Measurements from ENCODE around the gene PPP1R16B.
A peak's percentile ranks its signal among the peaks of the same experiment; 100 is the strongest.

PPP1R16B gene

DNA sequence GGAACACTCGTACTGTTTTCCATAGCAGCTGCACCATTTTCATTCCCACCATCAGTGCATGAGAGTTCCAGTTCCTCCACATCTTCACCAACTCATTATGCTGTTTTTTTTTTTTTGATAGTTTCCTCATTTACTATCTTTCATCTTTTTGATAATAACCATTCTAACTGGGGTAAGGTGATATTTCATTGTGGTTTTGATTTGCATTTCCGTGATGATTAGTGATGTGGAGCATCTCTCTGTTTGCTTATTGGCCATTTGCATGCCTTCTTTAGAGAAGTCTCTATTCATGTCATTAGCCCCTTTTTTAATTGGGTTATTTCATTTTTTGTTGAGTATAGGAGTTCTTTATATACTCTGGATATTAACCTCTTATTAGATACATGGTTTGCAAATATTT lies 31.3 kb upstream of the PPP1R16B start:
- Histone ChIP-seq H3K14ac (ENCODE audit: low read length) (no peak overlapping the region), H3K4me2 (ENCODE audit: insufficient read depth, low read length, poor library complexity, severe bottlenecking) (no peak overlapping the region), H2AFZ (ENCODE audit: low read length) (no peak overlapping the region), H3K4ac (ENCODE audit: low read length) (no peak overlapping the region), H3K23ac (ENCODE audit: low read depth, low read length, poor library complexity) (no peak overlapping the region), H3K79me1 (ENCODE audit: low read depth, low read length) (no peaks in the 10 kb centered on the region), H3K18ac (ENCODE audit: low read length) (no peak overlapping the region), H3K27ac (replicated peaks; ENCODE audit: low read length) (no peak overlapping the region), H2BK15ac (ENCODE audit: low read length) (no peak overlapping the region), H4K8ac (ENCODE audit: low read depth, low read length) (no peak overlapping the region), H2BK5ac (ENCODE audit: low read length) (no peak overlapping the region), H3K4me1 (ENCODE audit: control insufficient read depth in 2 of 2, insufficient read depth in 1 of 2, low read depth in 1 of 2, low read length in 2 of 2) (peaks cover 0 to 2% of the 10 kb centered on the region in 2 donors), H2BK120ac (ENCODE audit: low read depth, low read length) (no peak overlapping the region), H3K27me3 (ENCODE audit: control insufficient read depth in 3 of 3, insufficient read depth in 3 of 3, low read depth in 1 of 3, low read length in 3 of 3) (no peaks in the 10 kb centered on the region), H2AK5ac (ENCODE audit: low read depth, low read length) (no peak overlapping the region), H2BK12ac (ENCODE audit: low read length) (no peak overlapping the region), H3K4me3 (ENCODE audit: low read length in 2 of 2) (no peak overlapping the region), H3K36me3 (replicated peaks in 1 of 2; ENCODE audit: control insufficient read depth in 2 of 2, insufficient read depth in 2 of 2, low read length in 2 of 2) (peaks cover 12 to 76% of the 10 kb centered on the region in 2 donors), H4K91ac (ENCODE audit: low read depth, low read length, poor library complexity) (no peak overlapping the region), H3K9ac (ENCODE audit: low read depth, low read length, poor library complexity) (no peak overlapping the region), H3K9me3 (replicated peaks in 1 of 2; ENCODE audit: control insufficient read depth in 2 of 2, insufficient read depth in 1 of 2, low read depth in 1 of 2, low read length in 2 of 2) (peaks cover 2 to 28% of the 10 kb centered on the region in 2 donors)
- DNase-seq (ENCODE audit: low spot score): no peak
- no CpG with 5 or more reads among the region's 2 CpGs for WGBS, 2 donors (ENCODE audit: extremely low coverage in 2 of 2, insufficient read length in 2 of 2, insufficient replicate concordance in 1 of 2)

DNA sequence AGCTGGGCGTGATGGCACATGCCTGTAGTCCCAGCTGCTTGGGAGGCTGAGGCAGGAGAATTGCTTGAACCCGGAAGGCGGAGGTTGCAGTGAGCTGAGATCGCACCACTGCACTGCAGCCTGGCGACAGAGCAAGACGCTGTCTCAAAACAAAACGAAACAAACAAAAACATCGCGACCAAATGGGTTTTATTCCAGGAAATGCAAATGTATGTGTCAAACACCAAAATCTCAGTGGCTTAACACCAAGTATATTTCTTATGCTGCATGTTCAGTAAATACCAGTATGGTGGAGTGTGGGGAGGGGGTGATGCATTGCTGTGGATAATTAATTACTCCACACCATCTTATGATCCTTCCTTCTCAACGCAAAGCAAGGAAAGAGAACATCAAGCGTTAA lies 29.1 kb upstream of the PPP1R16B start:
- peaks cover 4 to 11% of the 10 kb centered on the region in 2 donors for H3K4me1 ChIP-seq (ENCODE audit: control insufficient read depth in 2 of 2, insufficient read depth in 1 of 2, low read depth in 1 of 2, low read length in 2 of 2)
- no peaks in the 10 kb centered on the region for H3K79me1 ChIP-seq (ENCODE audit: low read depth, low read length)
- H3K14ac ChIP-seq (ENCODE audit: low read length): no peak overlapping the region
- H4K8ac ChIP-seq (ENCODE audit: low read depth, low read length): no peak overlapping the region
- peaks cover 8 to 55% of the 10 kb centered on the region in 2 donors for H3K36me3 ChIP-seq (replicated peaks in 1 of 2; ENCODE audit: control insufficient read depth in 2 of 2, insufficient read depth in 2 of 2, low read length in 2 of 2)
- no peak overlapping the region for H2BK5ac ChIP-seq (ENCODE audit: low read length)
- no peak overlapping the region for H3K4ac ChIP-seq (ENCODE audit: low read length)
- H3K23ac ChIP-seq (ENCODE audit: low read depth, low read length, poor library complexity): no peak overlapping the region
- no peak overlapping the region for H3K4me3 ChIP-seq (ENCODE audit: low read length in 2 of 2)
- no CpG with 5 or more reads among the region's 11 CpGs for WGBS, 2 donors (ENCODE audit: extremely low coverage in 2 of 2, insufficient read length in 2 of 2, insufficient replicate concordance in 1 of 2)
- H3K27me3 ChIP-seq (ENCODE audit: control insufficient read depth in 3 of 3, insufficient read depth in 3 of 3, low read depth in 1 of 3, low read length in 3 of 3): no peaks in the 10 kb centered on the region
- H3K4me2 ChIP-seq (ENCODE audit: insufficient read depth, low read length, poor library complexity, severe bottlenecking): no peak overlapping the region
- no peak overlapping the region for H2BK120ac ChIP-seq (ENCODE audit: low read depth, low read length)
- no peak overlapping the region for H2BK12ac ChIP-seq (ENCODE audit: low read length)
- H2AFZ ChIP-seq (ENCODE audit: low read length): no peak overlapping the region
- no peak overlapping the region for H4K91ac ChIP-seq (ENCODE audit: low read depth, low read length, poor library complexity)
- H3K27ac ChIP-seq (replicated peaks; ENCODE audit: low read length): no peak overlapping the region
- H3K9me3 ChIP-seq (replicated peaks in 1 of 2; ENCODE audit: control insufficient read depth in 2 of 2, insufficient read depth in 1 of 2, low read depth in 1 of 2, low read length in 2 of 2): peaks cover 2 to 28% of the 10 kb centered on the region in 2 donors
- DNase-seq (ENCODE audit: low spot score): no peak
- H3K9ac ChIP-seq (ENCODE audit: low read depth, low read length, poor library complexity): no peak overlapping the region
- no peak overlapping the region for H3K18ac ChIP-seq (ENCODE audit: low read length)
- no peak overlapping the region for H2BK15ac ChIP-seq (ENCODE audit: low read length)
- no peak overlapping the region for H2AK5ac ChIP-seq (ENCODE audit: low read depth, low read length)

DNA sequence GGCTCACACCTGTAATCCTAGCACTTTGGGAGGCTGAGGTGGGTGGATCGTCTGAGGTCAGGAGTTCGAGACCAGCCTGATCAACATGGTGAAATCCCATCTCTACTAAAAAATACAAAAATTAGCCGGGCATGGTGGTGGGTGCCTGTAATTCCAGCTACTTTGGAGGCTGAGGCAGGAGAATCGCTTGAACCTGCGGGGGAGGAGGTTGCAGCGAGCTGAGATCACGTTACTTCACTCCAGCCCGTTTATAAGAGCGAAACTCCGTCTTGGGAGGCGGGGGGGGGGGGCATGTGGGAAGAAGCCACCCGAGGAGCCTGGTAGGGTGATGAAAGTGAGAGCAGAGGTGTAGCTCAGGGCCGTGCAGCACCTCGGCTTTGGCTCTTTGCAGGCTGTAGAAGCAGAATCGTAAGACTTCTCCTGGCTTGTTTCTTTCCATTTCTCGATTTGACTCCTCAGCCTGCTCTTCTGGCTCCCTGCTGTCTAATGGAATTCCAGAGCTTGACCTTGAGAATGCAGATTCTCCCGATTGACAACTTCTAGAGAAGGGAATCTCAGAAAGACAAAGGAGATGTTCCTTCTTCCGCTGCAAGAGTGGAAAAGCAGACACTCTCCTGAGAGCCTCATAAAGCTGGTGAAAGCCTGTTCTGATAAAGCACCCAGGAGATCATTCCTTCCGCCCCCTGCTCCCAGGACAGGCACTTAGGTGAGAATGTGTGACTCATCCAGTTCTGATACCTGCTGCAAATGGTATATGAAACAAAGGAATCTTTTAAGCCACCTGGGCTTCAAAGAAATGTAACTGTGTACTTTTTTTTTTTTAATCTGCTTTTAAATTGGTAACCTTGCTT lies 26.0 kb upstream of the PPP1R16B start:
- no peak for DNase-seq (ENCODE audit: low spot score)
- Histone ChIP-seq H3K27me3 (ENCODE audit: control insufficient read depth in 3 of 3, insufficient read depth in 3 of 3, low read depth in 1 of 3, low read length in 3 of 3) (no peaks in the 10 kb centered on the region), H3K9me3 (replicated peaks in 1 of 2; ENCODE audit: control insufficient read depth in 2 of 2, insufficient read depth in 1 of 2, low read depth in 1 of 2, low read length in 2 of 2) (peaks cover 0 to 10% of the 10 kb centered on the region in 2 donors), H3K79me1 (ENCODE audit: low read depth, low read length) (no peaks in the 10 kb centered on the region), H4K8ac (ENCODE audit: low read depth, low read length) (no peak overlapping the region), H3K36me3 (replicated peaks in 1 of 2; ENCODE audit: control insufficient read depth in 2 of 2, insufficient read depth in 2 of 2, low read length in 2 of 2) (peaks cover 2 to 23% of the 10 kb centered on the region in 2 donors), H3K4me2 (ENCODE audit: insufficient read depth, low read length, poor library complexity, severe bottlenecking) (no peak overlapping the region), H3K14ac (ENCODE audit: low read length) (no peak overlapping the region), H3K18ac (ENCODE audit: low read length) (no peak overlapping the region), H2BK120ac (ENCODE audit: low read depth, low read length) (no peak overlapping the region), H2BK15ac (ENCODE audit: low read length) (no peak overlapping the region), H2AK5ac (ENCODE audit: low read depth, low read length) (no peak overlapping the region), H4K91ac (ENCODE audit: low read depth, low read length, poor library complexity) (no peak overlapping the region), H2AFZ (ENCODE audit: low read length) (peak overlapping the region; percentile 55), H2BK12ac (ENCODE audit: low read length) (no peak overlapping the region), H3K27ac (replicated peaks; ENCODE audit: low read length) (no peak overlapping the region), H3K4me1 (ENCODE audit: control insufficient read depth in 2 of 2, insufficient read depth in 1 of 2, low read depth in 1 of 2, low read length in 2 of 2) (peaks cover 4 to 11% of the 10 kb centered on the region in 2 donors), H3K4me3 (ENCODE audit: low read length in 2 of 2) (no peak overlapping the region), H2BK5ac (ENCODE audit: low read length) (no peak overlapping the region), H3K9ac (ENCODE audit: low read depth, low read length, poor library complexity) (no peak overlapping the region), H3K23ac (ENCODE audit: low read depth, low read length, poor library complexity) (no peak overlapping the region), H3K4ac (ENCODE audit: low read length) (no peak overlapping the region)
- no CpG with 5 or more reads among the region's 19 CpGs for WGBS, 2 donors (ENCODE audit: extremely low coverage in 2 of 2, insufficient read length in 2 of 2, insufficient replicate concordance in 1 of 2)

DNA sequence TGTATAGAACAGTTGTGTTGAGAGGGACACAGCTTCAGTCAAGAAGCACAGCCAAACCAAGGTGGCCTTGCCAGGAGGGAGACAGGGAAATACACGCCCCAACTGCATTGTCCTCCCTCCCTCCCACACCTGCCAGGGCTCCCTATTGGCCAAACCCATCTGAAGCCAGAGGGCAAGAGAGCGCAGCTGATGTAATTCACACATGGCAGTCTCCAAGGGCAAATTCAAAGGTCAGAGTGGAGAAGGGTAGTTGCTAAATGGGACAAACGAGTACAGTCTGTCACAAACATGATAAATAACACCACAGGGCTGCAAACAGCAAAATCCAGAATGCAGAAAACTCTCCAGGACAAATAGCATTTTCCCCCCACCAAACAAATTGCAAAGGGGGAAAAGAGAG lies 23.2 kb upstream of the PPP1R16B start:
- Histone ChIP-seq H2BK5ac (ENCODE audit: low read length) (no peak overlapping the region), H2BK15ac (ENCODE audit: low read length) (no peak overlapping the region), H3K27ac (replicated peaks; ENCODE audit: low read length) (no peak overlapping the region), H4K91ac (ENCODE audit: low read depth, low read length, poor library complexity) (no peak overlapping the region), H3K27me3 (ENCODE audit: control insufficient read depth in 3 of 3, insufficient read depth in 3 of 3, low read depth in 1 of 3, low read length in 3 of 3) (no peaks in the 10 kb centered on the region), H3K9ac (ENCODE audit: low read depth, low read length, poor library complexity) (peak overlapping the region; percentile 60), H3K36me3 (replicated peaks in 1 of 2; ENCODE audit: control insufficient read depth in 2 of 2, insufficient read depth in 2 of 2, low read length in 2 of 2) (peaks cover 0 to 2% of the 10 kb centered on the region in 2 donors), H3K9me3 (replicated peaks in 1 of 2; ENCODE audit: control insufficient read depth in 2 of 2, insufficient read depth in 1 of 2, low read depth in 1 of 2, low read length in 2 of 2) (no peaks in the 10 kb centered on the region), H4K8ac (ENCODE audit: low read depth, low read length) (no peak overlapping the region), H2AK5ac (ENCODE audit: low read depth, low read length) (no peak overlapping the region), H2BK12ac (ENCODE audit: low read length) (peak overlapping the region; percentile 97), H3K4me2 (ENCODE audit: insufficient read depth, low read length, poor library complexity, severe bottlenecking) (peak overlapping the region; percentile 11), H3K4me1 (ENCODE audit: control insufficient read depth in 2 of 2, insufficient read depth in 1 of 2, low read depth in 1 of 2, low read length in 2 of 2) (peaks cover 4 to 11% of the 10 kb centered on the region in 2 donors), H3K18ac (ENCODE audit: low read length) (peak overlapping the region; percentile 48), H3K14ac (ENCODE audit: low read length) (no peak overlapping the region), H2AFZ (ENCODE audit: low read length) (no peak overlapping the region), H3K23ac (ENCODE audit: low read depth, low read length, poor library complexity) (no peak overlapping the region), H3K4me3 (ENCODE audit: low read length in 2 of 2) (peak overlapping the region in 1 of 2 donors; percentile 13), H3K79me1 (ENCODE audit: low read depth, low read length) (no peaks in the 10 kb centered on the region), H3K4ac (ENCODE audit: low read length) (no peak overlapping the region), H2BK120ac (ENCODE audit: low read depth, low read length) (no peak overlapping the region)
- no CpG with 5 or more reads among the region's 3 CpGs for WGBS, 2 donors (ENCODE audit: extremely low coverage in 2 of 2, insufficient read length in 2 of 2, insufficient replicate concordance in 1 of 2)
- no peak for DNase-seq (ENCODE audit: low spot score)

Data from neuronal stem cell (in vitro differentiated cells).